OCI-LY1 (cell line): ENCODE results near the gene SSPN.

Source experiments
- H2AFZ ChIP-seq: fragments of 200-600 bp; sonication (generic), shearing (Covaris generic); 2 replicates; pipeline ENCODE4 v1.6.0; 2014; ENCODE audit warnings: antibody characterized with exemption, mild to moderate bottlenecking, low read length
- H3F3A ChIP-seq: fragments of 200-600 bp; sonication (generic), shearing (Covaris generic); 2 replicates; pipeline ENCODE4 v1.6.0; 2014; ENCODE audit warnings: mild to moderate bottlenecking, antibody characterized with exemption, low read length, moderate library complexity; ENCODE audit not compliant: insufficient read depth
- H3K27ac ChIP-seq: fragments of 200-600 bp; sonication (generic); 2 replicates; pipeline ENCODE4 v1.5.1; 2014; ENCODE audit warnings: low read length, mixed run types, mild to moderate bottlenecking, low read depth; ENCODE audit not compliant: poor library complexity, severe bottlenecking
- H3K27me3 ChIP-seq: fragments of 200-600 bp; sonication (generic); 2 replicates; pipeline ENCODE4 v1.6.0; 2014; ENCODE audit warnings: antibody characterized with exemption, mild to moderate bottlenecking, low read length, moderate library complexity; ENCODE audit not compliant: insufficient read depth
- H3K36me3 ChIP-seq: fragments of 200-600 bp; sonication (generic); 2 replicates; pipeline ENCODE4 v1.6.1; 2014; ENCODE audit warnings: mild to moderate bottlenecking, antibody characterized with exemption, low read length, moderate library complexity, mixed read lengths; ENCODE audit not compliant: insufficient read depth
- H3K4me1 ChIP-seq: fragments of 200-600 bp; sonication (generic); 2 replicates; pipeline ENCODE4 v1.5.1; 2014; ENCODE audit warnings: mild to moderate bottlenecking, low read length, moderate library complexity; ENCODE audit not compliant: insufficient read depth, severe bottlenecking
- H3K4me2 ChIP-seq: fragments of 200-600 bp; sonication (generic), shearing (Covaris generic); 2 replicates; pipeline ENCODE4 v1.6.1; 2014; ENCODE audit warnings: low read length
- H3K4me3 ChIP-seq: fragments of 200-600 bp; sonication (generic); 2 replicates; pipeline ENCODE4 v1.5.1; 2014; ENCODE audit warnings: low read length, low read depth, mild to moderate bottlenecking, mixed read lengths; ENCODE audit not compliant: poor library complexity, severe bottlenecking
- H3K79me2 ChIP-seq: fragments of 200-600 bp; shearing (Covaris generic); 2 replicates; pipeline ENCODE4 v1.6.1; 2016; ENCODE audit warnings: mixed run types, low read length, mixed read lengths; ENCODE audit not compliant: insufficient read depth
- H3K9ac ChIP-seq: fragments of 200-600 bp; sonication (generic), shearing (Covaris generic); 2 replicates; pipeline ENCODE4 v1.6.1; 2014; ENCODE audit warnings: mild to moderate bottlenecking, low read length, mixed read lengths
- H3K9me2 ChIP-seq: fragments of 200-600 bp; sonication (generic), shearing (Covaris generic); 2 replicates; pipeline ENCODE4 v1.6.1; 2014; ENCODE audit warnings: low read depth, mild to moderate bottlenecking, low read length, mixed read lengths
- H3K9me3 ChIP-seq: fragments of 200-600 bp; shearing (Covaris generic); 2 replicates; pipeline ENCODE4 v1.6.1; 2014; ENCODE audit warnings: low read length, mixed read lengths
- H4K20me1 ChIP-seq: fragments of 200-600 bp; sonication (generic), shearing (Covaris generic); 2 replicates; pipeline ENCODE4 v1.6.0; 2016; ENCODE audit warnings: mild to moderate bottlenecking, low read length; ENCODE audit not compliant: insufficient read depth
- EZH2 ChIP-seq: fragments of 200-600 bp; sonication (generic), shearing (Covaris generic); IDR thresholded peaks from 2 replicates; pipeline ENCODE4 v1.8.0; 2017; ENCODE audit warnings: borderline replicate concordance, mixed run types, mild to moderate bottlenecking, antibody characterized with exemption, low read length, moderate library complexity, mixed read lengths
- TF ChIP-seq, protein P1 (sequence below): fragments of 200-600 bp; sonication (generic), shearing (Covaris generic); IDR thresholded peaks from 2 replicates; pipeline ENCODE4 v1.5.1; 2017; ENCODE audit warnings: mild to moderate bottlenecking, antibody characterized with exemption, low read length, moderate library complexity, mixed read lengths

Gene SSPN

DNA sequence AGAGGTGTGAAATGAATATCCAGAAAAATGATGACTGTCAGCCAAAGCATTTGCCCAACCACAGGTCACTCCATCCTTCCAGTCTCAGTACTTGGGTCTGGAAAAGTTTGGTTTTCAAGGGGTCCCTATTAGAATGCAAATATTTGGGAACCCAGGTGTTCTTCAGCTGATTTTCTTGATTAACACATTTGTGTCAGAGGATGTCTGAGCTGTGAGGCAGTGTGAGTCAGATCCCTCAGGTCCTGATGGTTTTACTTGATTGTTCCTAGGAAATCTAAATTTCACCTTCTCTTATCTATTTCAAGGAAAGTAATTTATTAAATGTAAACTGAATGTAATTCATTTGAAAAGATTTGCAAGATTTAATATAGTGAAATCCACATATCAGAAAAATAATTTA, 71.5 kb downstream of the SSPN start:
- Histone ChIP-seq H3K4me2 (no peak overlapping the region), H3K36me3 (no peaks in the 10 kb centered on the region), H3F3A (no peaks in the 10 kb centered on the region), H3K9me3 (no peaks in the 10 kb centered on the region), H3K4me3 (no peak overlapping the region), H3K27me3 (no peaks in the 10 kb centered on the region), H3K9me2 (no peaks in the 10 kb centered on the region), H2AFZ (no peak overlapping the region), H3K9ac (no peak overlapping the region), H3K4me1 (no peaks in the 10 kb centered on the region), H4K20me1 (no peaks in the 10 kb centered on the region), H3K27ac (no peak overlapping the region), H3K79me2 (no peaks in the 10 kb centered on the region)
- TF ChIP-seq, protein P1, sequence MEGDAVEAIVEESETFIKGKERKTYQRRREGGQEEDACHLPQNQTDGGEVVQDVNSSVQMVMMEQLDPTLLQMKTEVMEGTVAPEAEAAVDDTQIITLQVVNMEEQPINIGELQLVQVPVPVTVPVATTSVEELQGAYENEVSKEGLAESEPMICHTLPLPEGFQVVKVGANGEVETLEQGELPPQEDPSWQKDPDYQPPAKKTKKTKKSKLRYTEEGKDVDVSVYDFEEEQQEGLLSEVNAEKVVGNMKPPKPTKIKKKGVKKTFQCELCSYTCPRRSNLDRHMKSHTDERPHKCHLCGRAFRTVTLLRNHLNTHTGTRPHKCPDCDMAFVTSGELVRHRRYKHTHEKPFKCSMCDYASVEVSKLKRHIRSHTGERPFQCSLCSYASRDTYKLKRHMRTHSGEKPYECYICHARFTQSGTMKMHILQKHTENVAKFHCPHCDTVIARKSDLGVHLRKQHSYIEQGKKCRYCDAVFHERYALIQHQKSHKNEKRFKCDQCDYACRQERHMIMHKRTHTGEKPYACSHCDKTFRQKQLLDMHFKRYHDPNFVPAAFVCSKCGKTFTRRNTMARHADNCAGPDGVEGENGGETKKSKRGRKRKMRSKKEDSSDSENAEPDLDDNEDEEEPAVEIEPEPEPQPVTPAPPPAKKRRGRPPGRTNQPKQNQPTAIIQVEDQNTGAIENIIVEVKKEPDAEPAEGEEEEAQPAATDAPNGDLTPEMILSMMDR = no peak
- TF ChIP-seq EZH2 = no peak

DNA sequence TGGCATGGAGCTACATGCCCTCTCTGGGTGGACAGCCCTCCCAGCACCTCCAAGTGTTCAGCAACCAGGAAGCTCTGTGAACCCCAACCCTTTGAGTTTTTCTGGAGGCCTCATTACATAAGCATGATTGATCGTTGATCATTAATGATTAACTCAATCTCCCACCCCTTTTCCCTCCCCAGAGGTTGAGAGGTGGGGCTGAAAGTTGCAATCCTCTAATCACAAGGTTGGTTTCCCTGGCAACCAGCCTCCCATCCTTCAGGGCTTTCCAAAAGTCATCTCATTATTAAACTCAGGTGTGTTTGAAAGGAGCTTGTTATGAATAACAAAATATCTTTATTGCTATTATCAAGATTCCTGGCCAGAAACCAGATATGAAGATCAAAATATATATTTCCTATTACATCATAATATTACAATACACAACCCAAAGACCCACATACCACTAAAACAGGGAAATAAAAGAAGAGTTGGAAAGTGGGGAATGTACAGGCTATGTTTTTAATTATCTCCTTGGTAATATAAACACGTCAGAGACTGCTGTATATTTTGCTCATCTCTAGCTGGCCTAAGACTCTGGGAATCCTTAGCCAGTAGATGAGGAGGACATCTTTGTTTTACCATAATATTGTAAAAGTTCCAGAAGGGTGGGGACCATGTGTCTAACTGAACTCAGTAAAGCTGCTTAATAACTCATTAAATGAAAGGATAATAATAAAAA, 73.6 kb downstream of the SSPN start:
- no peaks in the 10 kb centered on the region for H3K27me3 ChIP-seq
- H3K27ac ChIP-seq = no peak overlapping the region
- no peaks in the 10 kb centered on the region for H4K20me1 ChIP-seq
- no peaks in the 10 kb centered on the region for H3F3A ChIP-seq
- H3K4me1 ChIP-seq = no peaks in the 10 kb centered on the region
- no peak overlapping the region for H3K9ac ChIP-seq
- TF ChIP-seq EZH2 = no peak
- TF ChIP-seq, protein P1 = no peak
- no peaks in the 10 kb centered on the region for H3K79me2 ChIP-seq
- H2AFZ ChIP-seq = no peak overlapping the region
- no peaks in the 10 kb centered on the region for H3K36me3 ChIP-seq
- H3K9me3 ChIP-seq = no peaks in the 10 kb centered on the region
- H3K4me2 ChIP-seq = no peak overlapping the region
- no peak overlapping the region for H3K4me3 ChIP-seq
- no peaks in the 10 kb centered on the region for H3K9me2 ChIP-seq

DNA sequence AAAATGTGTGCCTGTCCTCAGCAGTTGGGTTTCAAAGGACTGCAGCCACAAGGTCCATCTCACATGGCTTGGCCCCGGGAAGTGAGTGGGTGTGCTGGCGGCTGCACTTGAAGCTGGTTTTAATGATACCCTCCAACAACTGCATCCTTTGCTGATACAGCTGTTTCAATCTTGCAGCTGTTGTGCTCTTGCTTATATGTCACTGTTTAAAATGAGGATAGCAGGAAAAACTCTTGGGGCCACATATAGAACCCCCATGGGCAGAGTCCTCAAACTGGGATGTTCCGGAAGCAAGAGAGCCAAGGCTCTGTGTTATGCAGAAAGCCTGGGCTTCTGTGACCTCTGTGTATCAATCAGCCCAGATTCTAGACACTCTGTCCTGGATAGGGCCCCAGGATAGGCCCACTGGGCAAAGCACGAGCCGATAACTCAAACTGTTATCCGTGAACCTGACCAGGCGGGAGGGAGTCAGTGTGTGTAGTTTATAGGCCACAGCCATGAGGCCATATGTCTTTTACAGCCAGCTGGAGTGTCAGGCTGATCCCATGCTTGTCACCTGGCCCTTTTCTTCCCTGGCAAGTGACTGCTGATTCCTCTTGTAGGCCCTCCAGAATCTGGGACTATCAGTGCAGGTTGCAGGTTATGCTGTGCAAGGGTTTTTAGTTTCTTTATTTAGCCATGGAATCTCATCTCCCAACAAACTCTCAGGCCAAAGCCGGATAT, 74.3 kb downstream of the SSPN start:
- no peak overlapping the region for H3K27ac ChIP-seq
- H4K20me1 ChIP-seq = no peaks in the 10 kb centered on the region
- H3K9ac ChIP-seq = no peak overlapping the region
- H3K27me3 ChIP-seq = no peaks in the 10 kb centered on the region
- no peak overlapping the region for H2AFZ ChIP-seq
- H3K9me2 ChIP-seq = no peaks in the 10 kb centered on the region
- no peak for TF ChIP-seq EZH2
- TF ChIP-seq, protein P1 = no peak
- no peak overlapping the region for H3K4me3 ChIP-seq
- H3K4me1 ChIP-seq = no peaks in the 10 kb centered on the region
- no peaks in the 10 kb centered on the region for H3K9me3 ChIP-seq
- H3K4me2 ChIP-seq = no peak overlapping the region
- no peaks in the 10 kb centered on the region for H3K36me3 ChIP-seq
- H3K79me2 ChIP-seq = no peaks in the 10 kb centered on the region
- no peaks in the 10 kb centered on the region for H3F3A ChIP-seq
